Mucosa of gallbladder (tissue), 1 donor: ENCODE results near the gene CLEC16A. TPM values are rescaled to one million over a fixed set of nuclear protein-coding genes. Genes with fewer than 3 reads are reported as not detected.
"Not testable (repeated sequence)": the region's sequence is repeated elsewhere in the genome, so short reads cannot be mapped to it uniquely, and the experiment has no call there.

Experiments
- DNase-seq: peaks from one replicate; pipeline ENCODE4 v3.0.0-alpha.2; 2020; ENCODE audit warnings: low spot score
- total RNA-seq: library from RNA; stranded (reverse); gene quantifications from one replicate; pipeline ENCODE4 v1.2.1, GENCODE V29; 2021
- donor health status: DM: no; HTN: no; CAD: no.

The CLEC16A gene
- total RNA-seq, 1 donor from 2014 or later, result 27.6 TPM

DNA sequence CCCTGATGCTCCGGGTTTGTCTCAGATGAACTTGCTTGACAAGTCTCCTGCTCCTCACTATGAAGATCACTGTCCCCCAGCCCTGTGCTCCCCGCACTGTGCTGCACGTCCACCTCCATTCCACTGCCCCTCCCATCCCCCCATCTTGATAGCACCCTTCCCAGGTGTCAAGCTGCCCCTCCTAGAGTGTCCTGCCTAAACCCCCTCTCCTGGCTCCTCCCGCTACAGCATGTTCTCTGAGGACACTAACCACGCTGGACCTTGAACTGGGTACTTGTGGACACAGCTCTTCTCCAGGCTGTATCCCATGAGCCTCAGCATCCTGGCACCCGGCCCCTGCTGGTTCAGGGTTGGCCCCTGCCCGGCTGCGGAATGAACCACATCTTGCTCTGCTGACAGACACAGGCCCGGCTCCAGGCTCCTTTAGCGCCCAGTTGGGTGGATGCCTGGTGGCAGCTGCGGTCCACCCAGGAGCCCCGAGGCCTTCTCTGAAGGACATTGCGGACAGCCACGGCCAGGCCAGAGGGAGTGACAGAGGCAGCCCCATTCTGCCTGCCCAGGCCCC is 20.6 kb upstream of the CLEC16A start:
- DNase-seq, result peak; percentile 64

GRCh38 chr16:10925285-10925684 is 19.1 kb upstream of the CLEC16A start:
- not testable (repeated sequence) for DNase-seq

DNA sequence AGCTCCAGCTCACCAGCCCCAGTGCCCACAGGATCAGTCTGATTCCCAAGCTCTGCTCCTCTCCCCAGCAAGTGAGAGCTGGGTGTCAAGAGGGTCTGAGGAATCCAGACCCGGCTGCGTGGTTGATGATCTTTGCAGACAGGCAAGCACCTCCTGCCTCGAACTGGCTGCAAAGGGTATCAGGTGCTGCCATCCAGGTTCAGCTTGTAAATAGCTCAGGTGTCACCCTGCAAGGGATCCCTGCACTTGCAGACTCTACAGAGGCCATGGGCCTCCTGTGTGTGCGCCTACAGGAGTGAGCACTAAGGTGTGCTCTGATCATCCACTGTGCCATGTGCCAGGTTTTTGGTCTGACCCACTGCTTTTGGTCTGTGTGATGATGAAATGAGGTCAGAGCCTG is 18.3 kb upstream of the CLEC16A start:
- DNase-seq, result no peak

DNA sequence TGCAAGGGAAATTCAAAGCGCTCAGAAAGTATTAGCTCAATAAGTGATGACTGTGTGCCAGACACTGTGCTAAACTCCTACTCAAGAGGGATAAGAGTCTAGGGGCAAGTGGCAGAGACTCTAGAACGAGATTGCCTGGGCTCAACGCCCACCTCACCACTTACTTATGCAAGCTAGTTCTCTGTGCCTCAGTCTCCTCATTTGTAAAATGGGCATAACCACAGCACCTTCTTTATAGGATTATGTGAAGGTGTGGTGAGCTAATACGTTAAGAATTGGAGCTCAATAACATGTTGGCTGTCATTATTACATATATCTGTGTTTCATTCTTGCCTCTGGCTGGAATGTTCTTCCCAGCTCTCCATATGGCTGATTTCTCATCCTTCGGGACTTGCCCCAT is 17.5 kb upstream of the CLEC16A start:
- DNase-seq, result no peak

DNA sequence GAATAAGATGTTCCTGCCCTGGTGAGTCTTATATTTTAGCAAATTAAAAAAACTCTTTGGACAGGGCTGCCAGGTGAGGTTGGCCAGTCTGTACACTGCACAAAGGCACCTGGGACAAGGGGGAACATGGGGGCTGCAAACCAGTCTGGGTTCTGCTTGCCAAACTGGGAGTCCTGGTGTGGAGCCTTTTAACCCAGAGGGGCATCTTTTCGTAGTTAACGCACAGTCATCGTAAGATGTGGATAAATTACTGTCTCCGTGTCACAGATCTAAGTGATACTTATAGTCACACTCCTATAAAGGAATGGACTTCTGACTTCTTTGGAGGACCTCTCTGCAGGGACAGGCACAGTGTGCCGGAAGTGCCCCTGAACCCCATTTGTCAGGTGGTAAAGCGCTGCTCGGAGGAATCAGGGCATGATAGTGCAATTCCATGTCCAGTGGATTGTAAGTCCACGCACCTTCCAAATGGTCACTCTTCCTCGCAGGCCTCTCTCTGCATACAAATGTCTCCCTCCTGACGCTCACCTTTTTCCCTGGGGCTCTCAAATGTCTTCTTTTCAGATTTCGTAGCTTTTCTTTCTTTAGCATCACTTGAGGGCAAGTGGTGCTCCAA is 16.8 kb upstream of the CLEC16A start:
- no peak for DNase-seq

DNA sequence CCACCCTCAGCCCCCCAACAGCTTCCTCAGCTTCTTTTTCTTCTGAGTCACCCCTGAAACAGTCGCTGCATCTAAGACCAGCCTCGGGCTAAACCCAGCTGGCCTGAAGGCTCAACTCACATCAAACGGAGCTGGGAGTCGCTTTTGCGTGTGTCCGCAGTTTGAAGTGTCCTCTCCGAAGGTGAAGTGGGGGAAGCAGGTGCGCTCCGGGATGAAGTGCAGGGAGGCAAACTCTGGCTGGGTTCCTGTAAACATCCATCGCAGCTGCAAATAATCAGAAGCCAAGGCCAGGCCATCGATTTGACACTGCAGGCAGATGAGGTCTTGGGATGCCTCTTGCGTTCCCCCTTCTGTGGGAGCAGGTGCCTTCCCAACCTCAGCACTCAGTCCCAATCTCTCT is 15.3 kb upstream of the CLEC16A start:
- DNase-seq, result not testable (repeated sequence)

DNA sequence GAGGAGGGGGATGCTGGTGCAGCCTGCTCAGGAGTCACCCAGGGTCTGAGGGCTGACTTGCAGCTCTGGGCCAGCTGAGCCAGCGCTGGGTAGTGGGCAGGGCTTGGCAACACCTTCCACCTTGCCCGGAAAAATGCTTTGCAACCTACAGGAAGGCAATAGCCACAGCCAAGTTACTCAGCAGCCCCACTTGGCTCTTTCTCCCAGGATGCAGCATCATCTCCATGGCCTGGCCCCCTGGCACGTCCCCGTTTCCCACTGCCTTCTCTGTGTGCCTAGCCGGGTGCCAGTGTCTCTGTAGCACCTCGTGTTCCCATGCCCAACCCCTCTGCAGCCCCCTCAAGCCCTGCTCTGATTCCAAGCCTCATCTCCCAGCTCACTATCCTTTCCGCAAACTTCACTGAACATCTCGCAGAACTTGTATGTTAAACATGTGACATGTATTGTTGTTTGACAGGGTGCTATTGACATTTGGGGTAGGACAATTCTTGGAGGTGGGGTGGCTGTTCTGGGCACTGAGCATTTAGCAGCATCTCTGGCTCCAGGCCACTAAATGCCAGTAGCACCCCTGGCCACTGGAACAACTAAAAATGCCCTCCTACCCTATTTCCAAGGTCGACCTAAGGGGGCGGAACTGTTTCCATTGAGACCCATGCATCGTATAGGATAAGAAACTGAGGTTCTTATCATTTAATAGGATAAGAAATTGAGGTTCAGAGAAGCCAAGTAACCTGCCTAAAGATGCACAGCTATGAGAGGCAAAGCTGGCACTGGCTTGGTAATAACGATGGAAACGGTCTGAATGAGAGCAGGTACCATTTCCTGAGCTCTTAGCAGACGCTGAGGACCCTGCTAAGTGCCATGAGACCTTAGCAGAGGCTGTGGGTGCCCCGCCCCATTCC is 14.3 kb upstream of the CLEC16A start:
- no peak for DNase-seq

GRCh38 chr16:10930755-10931093 is 13.6 kb upstream of the CLEC16A start:
- no peak for DNase-seq

DNA sequence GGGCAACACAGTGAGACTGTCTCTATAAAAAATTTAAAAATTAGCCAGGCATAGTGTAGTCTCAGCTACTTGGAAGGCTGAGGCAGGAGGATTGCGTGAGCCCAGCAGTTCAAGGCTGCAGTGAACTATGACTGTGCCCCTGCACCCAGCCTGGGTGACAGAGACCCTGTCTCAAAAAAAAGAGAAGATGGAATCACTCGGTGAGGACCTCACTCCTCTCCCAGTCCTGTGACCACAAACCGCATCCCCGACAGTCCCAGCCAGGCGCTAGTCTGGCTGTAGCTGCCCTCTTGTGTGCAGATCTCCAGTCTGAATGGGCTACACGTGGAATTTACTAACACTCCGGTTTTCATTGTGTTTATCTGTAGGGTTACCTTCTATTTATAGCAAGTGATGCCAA is 13.2 kb upstream of the CLEC16A start:
- no peak for DNase-seq

GRCh38 chr16:10931977-10932632 is 12.3 kb upstream of the CLEC16A start:
- no peak for DNase-seq

DNA sequence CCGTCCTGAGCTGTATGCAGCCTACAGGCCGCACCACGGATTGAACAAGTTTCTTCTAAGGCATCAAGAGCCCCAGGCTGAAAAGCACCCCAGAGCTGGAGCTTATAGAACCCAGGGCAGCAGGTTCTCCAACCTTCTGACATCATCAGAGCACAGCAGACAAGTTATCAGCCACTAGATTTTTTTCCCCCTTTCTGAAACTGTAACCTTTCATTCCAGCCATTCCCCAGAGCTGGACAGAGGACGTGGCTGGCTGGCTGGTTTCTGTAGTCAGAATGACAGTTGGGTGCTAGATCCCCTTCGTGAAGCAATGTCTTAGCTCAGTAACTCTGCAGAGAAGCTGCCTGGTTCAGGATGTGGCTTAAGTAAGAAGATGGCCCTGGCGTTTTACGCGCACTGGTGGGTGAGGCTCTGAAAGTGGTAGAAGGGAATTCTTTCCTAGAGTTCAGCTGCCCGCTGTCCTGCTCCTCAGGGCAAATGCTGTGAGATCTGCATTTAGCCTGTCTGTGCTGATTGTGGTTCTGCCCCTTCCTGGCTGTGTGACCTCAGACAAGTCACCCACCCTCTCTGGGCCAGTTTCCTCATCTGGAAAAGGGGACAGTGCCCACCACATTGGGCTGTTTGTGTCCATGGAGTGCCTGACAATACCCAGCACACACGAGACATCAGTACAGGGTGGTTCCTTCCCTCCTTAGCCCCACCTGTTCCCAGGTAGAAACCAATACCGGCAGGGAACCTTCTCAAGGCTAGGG is 11.2 kb upstream of the CLEC16A start:
- DNase-seq, result no peak

- DNase-seq, result no peak
Observed at GRCh38 chr16:10933865-10934264, 10.5 kb upstream of the CLEC16A start.

GRCh38 chr16:10934325-10935107 is 9.8 kb upstream of the CLEC16A start:
- no peak for DNase-seq

DNA sequence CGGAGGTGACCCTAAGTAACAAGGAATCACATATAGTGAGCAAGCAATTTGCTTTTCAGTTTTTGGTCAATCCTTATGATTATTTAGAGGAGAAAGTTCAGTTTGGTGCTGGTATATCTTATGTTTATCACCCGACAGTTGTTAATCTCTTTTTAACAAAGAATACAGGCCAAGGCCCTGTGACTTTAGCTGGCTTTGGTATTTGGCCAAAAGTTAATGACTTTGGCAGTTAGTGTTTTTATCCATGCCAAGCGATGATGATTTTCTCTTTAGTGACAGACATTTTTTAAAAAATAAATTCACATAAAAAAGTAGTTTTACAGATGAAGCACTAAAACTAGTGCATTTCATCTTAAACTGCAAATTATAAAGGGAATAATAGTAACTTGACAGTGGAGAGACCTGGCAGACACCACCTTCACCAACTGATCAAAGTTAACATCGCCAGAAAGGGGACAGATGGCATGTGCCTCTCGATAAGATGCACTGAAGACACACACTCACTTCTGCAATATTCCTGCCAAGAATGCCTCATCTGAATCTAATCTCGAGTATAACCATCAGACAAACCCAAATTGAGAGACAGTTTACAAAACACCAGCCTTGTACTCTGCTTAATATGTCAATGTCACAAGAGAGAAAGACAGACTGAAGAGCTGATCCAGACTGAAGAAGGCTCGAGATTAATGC is 9.0 kb upstream of the CLEC16A start:
- DNase-seq, result no peak

- no peak for DNase-seq
Observed at GRCh38 chr16:10936272-10936984, 7.9 kb upstream of the CLEC16A start.

- DNase-seq, result peak; percentile 31
Observed at GRCh38 chr16:10937068-10937859, 7.1 kb upstream of the CLEC16A start.

- DNase-seq, result no peak
Observed at GRCh38 chr16:10938321-10938720, 6.0 kb upstream of the CLEC16A start.

GRCh38 chr16:10938796-10939648 is 5.3 kb upstream of the CLEC16A start:
- DNase-seq, result no peak
